NB4 (cell line): ENCODE data around the gene STAG1.
"Not testable (repeated sequence)": the region's sequence is repeated elsewhere in the genome, so short reads cannot be mapped to it uniquely, and the experiment has no call there.

Experiments used
- CTCF ChIP-seq: IDR thresholded peaks from one replicate; pipeline ENCODE4 v1.5.1; 2012; ENCODE audit warnings: low read depth, low read length
- MAX ChIP-seq: IDR thresholded peaks from 2 replicates; pipeline ENCODE4 v1.6.1; 2011; ENCODE audit warnings: low read depth, low read length

GRCh38 chr3:136722399-136722798 is 29.8 kb downstream of the STAG1 start:
- TF ChIP-seq MAX, CTCF: not testable (repeated sequence)
